GM19395 (cell line): Measurements from ENCODE around the gene ST8SIA2.

ENCODE experiments used
- ATAC-seq: cut with Tn5 transposase; IDR thresholded peaks from one replicate; pipeline ENCODE4 v1.9.1; 2021; ENCODE audit warnings: mild to moderate bottlenecking, moderate library complexity; ENCODE audit not compliant: unreplicated experiment

ST8SIA2 gene

DNA sequence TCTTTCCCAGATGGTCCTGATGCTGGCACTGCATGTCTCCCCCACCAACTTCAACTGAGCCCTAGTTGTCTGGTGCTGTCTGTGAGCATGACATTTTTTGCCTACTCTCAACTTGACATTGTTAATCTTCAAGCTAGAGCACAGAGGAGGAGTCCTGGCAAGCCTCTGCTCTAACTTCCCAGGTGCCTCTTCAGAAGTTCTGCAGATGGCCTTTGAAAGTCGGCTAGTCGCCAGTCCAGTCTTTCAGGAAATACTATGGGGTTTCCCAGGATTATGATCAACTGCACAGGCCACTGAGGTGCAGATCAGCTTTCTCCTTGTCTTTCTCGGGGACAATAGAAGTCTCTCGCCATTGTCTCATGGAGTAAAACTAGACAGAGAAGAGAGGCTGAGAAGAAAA, 86.7 kb downstream of the ST8SIA2 start:
- ATAC-seq: no peak

DNA sequence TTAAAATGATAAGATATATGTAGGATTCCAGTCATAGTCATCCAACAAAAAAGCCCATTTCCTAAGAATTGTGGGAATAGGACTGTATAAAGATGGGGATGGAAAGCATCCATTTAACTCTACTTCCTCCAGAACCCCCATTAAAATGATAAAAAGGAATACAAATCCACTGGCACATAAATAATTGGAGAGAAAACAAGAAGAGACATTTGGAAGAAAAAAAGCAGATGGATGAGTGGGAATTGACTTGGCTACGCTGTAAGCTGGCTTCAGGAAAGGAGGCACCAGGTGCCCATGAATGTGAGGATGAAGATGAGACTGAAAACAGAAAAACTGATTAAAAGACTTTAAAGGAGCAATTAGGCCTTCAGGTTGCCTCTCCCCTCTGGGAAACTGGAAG, 91.8 kb downstream of the ST8SIA2 start:
- no peak for ATAC-seq

DNA sequence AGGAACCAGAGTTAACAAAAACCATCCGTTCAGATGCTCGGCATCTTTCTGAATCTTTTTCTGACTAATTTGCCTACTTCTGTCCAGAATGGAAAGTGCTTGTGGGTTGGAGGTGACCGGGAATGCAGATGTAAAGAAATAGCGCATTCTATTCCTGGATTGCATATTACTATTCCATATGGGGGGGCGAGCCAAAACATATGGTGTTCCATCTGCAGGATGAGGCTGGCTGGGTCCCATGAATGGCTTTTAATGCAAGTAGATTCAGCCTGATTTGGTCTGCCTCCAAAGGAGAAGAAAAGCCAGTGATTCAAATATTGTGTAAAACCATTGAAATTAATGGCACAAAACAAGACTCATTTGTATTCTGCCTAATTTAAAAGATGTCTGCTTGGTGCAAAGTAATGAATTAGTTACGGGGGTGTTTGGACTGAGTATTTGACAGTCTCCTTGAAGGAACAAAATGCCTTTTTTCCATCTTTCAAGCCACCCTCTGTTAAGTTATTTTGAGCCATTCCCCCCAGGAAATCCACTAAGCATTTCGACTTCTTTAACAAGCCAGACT, 99.0 kb downstream of the ST8SIA2 start:
- ATAC-seq: no peak

DNA sequence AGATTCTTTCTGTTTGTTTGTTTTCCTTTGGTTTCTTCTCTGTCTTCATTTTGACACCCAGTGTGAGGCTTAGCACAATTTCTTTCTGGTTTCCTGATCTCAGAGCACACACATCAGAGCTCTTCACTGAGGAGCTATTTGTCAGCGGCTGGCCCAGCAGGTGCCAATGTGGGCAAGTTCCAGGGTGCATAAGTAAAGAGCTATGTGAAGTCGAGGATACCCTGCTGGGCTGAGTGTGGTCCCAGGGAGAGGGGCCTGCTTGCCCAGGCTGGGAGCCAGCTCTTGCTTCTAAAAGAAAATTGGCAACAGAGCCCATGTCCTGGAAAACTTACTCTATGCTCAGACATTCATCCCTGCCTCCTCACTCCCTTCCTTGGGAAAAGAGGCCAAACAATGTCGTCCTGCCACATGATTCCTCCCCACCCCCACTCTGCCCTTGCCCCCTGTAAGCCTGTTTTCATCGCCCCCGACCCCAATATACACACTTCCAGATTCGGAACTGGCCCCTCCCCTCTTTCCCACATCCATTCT, 101.2 kb downstream of the ST8SIA2 start:
- ATAC-seq: no peak

DNA sequence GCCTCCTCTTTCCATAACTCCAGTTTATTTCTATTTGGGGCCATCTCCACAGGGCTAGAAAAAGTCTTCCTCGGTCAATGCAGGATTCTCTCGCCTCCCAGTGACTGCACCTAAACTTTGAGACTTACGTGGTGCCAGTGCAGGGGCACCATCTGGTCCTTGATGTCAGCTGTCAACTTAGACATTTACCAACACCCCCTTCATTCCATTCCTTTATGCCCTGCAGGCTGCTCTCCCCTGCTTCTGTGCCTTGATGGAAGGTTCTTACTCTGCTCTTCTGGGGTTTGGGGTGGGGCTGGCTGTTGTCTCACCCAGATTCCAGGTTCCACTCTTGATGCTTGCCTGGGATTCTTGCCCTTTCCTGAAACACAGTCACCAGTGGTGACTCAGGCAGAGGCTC, 101.8 kb downstream of the ST8SIA2 start:
- ATAC-seq: no peak

DNA sequence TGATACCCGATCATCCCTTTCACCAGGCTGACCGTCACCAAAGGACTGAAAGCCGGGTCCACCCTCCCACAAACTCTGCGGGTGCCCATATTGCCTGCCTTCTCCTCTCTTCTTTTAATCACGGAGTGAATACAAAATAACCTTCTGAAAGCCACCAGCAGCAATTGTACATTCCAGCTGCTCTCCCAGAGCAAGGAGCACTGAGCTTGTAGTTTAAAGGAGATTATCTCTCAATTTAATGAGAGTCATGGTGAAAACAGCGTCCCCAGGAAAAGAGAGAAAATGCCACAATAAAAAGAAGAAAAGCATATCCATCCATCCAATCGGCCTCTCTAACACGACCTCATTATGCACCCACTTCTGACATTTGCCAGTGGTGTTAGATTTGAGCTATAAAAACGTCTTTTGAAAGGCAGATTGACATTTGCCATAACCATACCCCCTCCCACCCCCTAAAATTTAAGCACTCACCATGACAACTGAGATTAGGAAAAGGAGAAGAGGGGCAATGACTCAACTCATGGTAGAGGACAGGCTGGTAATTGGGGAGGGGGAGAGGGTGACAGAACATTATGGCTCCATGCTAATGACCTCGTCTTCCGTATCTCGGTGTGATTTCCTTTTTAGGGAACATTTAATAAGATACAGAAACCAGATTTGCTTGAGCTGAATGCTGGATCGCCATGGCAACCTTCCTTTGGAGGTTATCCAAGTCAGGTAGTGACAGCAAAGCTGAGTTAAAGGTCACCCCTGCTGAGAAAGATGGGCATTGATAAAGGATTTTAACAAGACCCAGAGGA, 106.2 kb downstream of the ST8SIA2 start:
- no peak for ATAC-seq

DNA sequence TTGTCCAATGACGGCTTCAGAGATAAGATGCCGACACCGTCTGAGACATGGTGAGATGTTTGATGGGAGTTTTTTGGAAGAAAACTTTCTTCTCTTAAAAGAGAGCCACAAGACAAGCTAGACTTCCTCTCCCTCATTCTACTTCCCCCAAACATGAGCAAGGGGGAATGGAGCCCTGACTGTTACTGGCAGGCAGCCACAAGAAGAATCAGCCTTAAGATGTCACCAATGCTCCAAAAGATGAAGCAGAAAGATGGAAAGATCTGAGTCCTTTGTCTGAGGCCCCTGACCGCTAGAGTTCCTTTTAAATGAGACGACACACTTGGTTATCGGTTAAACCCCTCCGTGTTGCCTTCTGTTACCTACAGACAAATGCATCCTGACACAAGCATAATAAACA, 108.7 kb downstream of the ST8SIA2 start:
- ATAC-seq: no peak

DNA sequence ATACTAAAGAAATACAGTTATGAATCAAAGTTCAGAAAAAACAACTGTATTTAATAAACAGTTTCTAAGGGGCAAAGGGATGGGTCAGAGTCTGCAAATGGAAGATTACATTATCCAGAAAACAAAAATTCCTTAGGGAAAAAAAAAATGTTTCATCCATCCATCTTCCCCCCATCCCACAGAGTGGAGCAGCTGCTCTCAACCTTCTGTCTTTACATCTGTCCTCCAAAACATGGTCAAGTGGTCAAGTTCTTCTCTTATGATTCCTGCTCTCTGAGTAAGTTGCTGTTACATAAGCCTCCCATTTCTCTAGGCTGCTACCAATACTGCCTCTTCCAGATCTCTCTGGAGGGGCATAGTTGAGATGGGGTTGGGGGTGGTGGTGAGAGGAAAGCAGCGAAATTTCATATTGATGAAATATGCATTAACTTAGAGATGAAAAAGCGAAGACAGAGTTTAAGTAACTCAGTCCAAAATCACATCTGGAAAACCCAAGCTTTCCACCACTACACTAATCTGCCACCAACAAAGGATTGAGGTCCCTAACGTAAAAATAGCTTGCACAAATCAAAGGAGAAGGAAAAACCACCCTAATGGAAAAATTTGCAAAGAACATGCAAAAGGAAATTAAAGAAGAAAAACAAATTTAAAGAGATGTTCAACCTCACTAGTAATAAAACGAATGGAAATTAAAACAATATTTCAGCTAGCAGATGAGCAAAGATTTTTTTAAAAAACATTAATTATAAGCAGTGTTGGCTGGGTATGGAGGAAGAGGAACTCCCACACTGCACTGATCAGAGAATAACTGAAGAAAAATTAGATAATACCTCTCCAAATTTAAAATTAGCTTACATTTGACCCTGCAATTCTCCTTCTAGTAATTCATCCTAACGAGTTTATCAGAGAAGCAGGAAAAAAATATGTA, 109.5 kb downstream of the ST8SIA2 start:
- ATAC-seq: no peak

DNA sequence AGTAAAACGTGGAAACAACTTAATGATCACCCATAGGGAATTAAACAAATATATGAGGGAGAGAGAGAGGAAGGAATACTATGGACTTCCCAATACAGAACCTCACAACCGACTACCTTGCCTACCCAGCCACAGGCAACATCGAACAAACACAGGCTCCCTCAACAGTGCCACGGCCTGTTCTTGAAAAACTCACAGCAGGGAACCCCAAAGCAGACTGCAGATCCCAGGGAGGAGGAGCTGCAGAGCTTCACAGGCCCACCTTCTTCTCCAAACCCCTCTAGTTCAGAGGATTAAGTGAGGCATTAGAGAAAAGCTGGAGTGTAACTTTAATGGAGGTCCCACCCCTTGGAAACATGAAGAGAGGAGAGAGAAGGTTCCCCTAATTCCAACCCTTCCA, 110.2 kb downstream of the ST8SIA2 start:
- ATAC-seq: no peak

DNA sequence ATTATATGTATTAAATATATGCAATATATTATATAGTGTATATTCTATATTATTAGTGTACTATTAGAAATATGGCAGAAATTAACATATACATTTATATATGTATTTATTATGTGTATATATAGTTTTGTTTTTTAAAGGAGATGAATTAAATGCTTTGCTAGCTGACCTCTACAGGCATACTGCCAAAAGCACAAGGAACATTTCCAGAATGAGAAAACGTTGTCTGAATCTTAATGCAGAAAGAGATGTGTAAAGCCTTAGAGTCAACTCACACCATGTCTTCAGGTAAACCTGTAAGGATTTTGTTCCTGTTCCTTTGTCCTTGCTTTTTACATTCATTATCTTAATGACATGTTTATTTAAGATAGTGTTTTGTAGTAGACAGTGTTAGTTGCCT, 111.9 kb downstream of the ST8SIA2 start:
- ATAC-seq: no peak

DNA sequence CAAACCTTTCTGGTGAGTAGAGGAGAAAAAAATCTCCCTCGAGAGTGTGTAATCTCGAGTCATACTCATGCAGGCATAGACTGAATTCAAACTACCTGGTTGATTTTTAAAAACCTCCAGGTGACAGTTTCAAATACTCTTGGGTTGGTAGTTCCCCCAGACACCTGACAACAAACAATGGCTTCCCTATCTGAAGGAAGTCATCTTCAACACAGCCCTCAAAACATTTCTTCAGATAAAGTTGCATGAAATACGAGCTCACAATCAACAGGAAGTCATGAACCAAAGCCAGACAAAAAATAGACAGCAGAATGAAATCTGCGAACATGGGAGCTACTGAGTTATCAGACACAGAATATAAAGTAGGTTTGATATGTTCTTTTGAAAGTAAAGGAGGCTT, 112.8 kb downstream of the ST8SIA2 start:
- ATAC-seq: no peak

DNA sequence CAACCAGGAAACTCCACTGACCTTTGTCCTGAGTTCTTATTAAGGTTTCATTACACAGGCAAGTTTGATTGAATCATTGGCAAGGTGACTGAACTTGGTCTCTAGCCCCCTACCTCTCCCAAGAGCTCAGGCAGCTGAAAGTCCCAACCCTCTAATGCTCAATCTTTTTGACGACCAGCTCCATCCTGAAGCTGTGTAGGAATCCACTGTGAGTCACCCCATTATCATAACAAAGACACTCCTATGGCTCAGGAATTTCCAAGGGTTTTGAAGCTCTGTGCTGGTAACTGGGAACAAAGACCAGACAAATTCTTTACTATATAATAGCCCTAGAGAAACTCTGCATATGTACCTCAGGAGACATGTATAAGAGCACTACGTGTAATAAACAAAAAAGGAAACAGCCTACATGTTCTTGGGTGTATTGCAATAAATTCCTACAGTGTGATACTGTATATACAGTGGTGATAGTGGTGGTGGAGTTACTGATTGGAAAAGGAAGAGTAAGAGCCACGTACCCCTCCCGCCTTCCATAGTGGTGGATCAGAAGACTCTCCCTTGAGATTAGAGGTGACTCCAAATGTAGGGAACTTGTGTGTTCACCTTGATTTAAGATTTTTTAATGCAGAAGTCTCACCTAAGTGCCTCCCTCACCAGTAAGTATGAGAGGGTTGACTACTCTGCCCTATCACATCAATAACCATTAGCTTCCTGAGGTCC, 116.6 kb downstream of the ST8SIA2 start:
- no peak for ATAC-seq
